ENCODE measurements around the gene ABLIM2. TPM values are rescaled to one million over a fixed set of nuclear protein-coding genes. Genes with fewer than 3 reads are reported as not detected.
A peak's percentile ranks its signal among the peaks of the same experiment; 100 is the strongest.

ABLIM2 gene
- total RNA-seq, 1 donor from 2014 or later, result 11.3 TPM

GRCh38 chr4:8070736-8071718 is 87.6 kb downstream of the ABLIM2 start:
- no peak for DNase-seq (ENCODE audit: low spot score)

GRCh38 chr4:8069102-8069752 is 89.4 kb downstream of the ABLIM2 start:
- DNase-seq (ENCODE audit: low spot score), result no peak

GRCh38 chr4:8067945-8068896 is 90.4 kb downstream of the ABLIM2 start:
- DNase-seq (ENCODE audit: low spot score), result no peak

GRCh38 chr4:8067274-8067936 is 91.2 kb downstream of the ABLIM2 start:
- no peak for DNase-seq (ENCODE audit: low spot score)

- no peak for DNase-seq (ENCODE audit: low spot score)
Observed at GRCh38 chr4:8066336-8066931, 92.2 kb downstream of the ABLIM2 start.

GRCh38 chr4:8063974-8064563 is 94.5 kb downstream of the ABLIM2 start:
- DNase-seq (ENCODE audit: low spot score), result no peak

GRCh38 chr4:8061573-8061972 is 97.0 kb downstream of the ABLIM2 start:
- no peak for DNase-seq (ENCODE audit: low spot score)

GRCh38 chr4:8061145-8061544 is 97.5 kb downstream of the ABLIM2 start:
- DNase-seq (ENCODE audit: low spot score), result no peak

- no peak for DNase-seq (ENCODE audit: low spot score)
Observed at GRCh38 chr4:8060632-8061031, 98.0 kb downstream of the ABLIM2 start.

- DNase-seq (ENCODE audit: low spot score), result no peak
Observed at GRCh38 chr4:8058031-8058479, 100.6 kb downstream of the ABLIM2 start.

- no peak for DNase-seq (ENCODE audit: low spot score)
Observed at GRCh38 chr4:8055206-8055605, 103.4 kb downstream of the ABLIM2 start.

GRCh38 chr4:8053688-8054449 is 104.7 kb downstream of the ABLIM2 start:
- DNase-seq (ENCODE audit: low spot score), result no peak

- no peak for DNase-seq (ENCODE audit: low spot score)
Observed at GRCh38 chr4:8052160-8052691, 106.4 kb downstream of the ABLIM2 start.

GRCh38 chr4:8051644-8052043 is 107.0 kb downstream of the ABLIM2 start:
- no peak for DNase-seq (ENCODE audit: low spot score)

GRCh38 chr4:8050555-8051206 is 107.9 kb downstream of the ABLIM2 start:
- DNase-seq (ENCODE audit: low spot score), result peak; percentile 68

- DNase-seq (ENCODE audit: low spot score), result no peak
Observed at GRCh38 chr4:8050180-8050554, 108.4 kb downstream of the ABLIM2 start.

- no peak for DNase-seq (ENCODE audit: low spot score)
Observed at GRCh38 chr4:8048856-8049676, 109.5 kb downstream of the ABLIM2 start.

Data from mucosa of gallbladder (tissue), 1 donor.